HEK293T (cell line): ENCODE data around the gene CPA2.
"Not testable (repeated sequence)": the region's sequence is repeated elsewhere in the genome, so short reads cannot be mapped to it uniquely, and the experiment has no call there.

Experiments used
- CTCF ChIA-PET: fragments of 350-600 bp; formaldehyde crosslinking; extraction: SDS; loops from one replicate; lab custom pipeline; 2021; ENCODE audit warnings: antibody characterized with exemption, inconsistent platforms; lab: Yijun Ruan, JAX
- POLR2A ChIA-PET: fragments of 350-600 bp; formaldehyde crosslinking; extraction: SDS; loops from one replicate; lab custom pipeline; 2020; ENCODE audit warnings: antibody characterized with exemption, inconsistent platforms; lab: Yijun Ruan, JAX
- DNase-seq: peaks from one replicate; pipeline ENCODE4 v3.0.0; 2012; ENCODE audit warnings: mixed read lengths; ENCODE audit errors: extremely low spot score
- ARNT ChIP-seq: fragments of 450-650 bp; IDR thresholded peaks from 2 replicates; pipeline ENCODE4 v1.6.1; 2017; ENCODE audit warnings: mild to moderate bottlenecking
- BHLHE40 ChIP-seq: fragments of 450-650 bp; IDR thresholded peaks from 2 replicates; pipeline ENCODE4 v1.6.1; 2016; ENCODE audit warnings: mild to moderate bottlenecking, moderate library complexity, borderline replicate concordance
- CTBP1 ChIP-seq: fragments of 450-650 bp; IDR thresholded peaks from 2 replicates; pipeline ENCODE4 v1.6.1; 2016; ENCODE audit warnings: borderline replicate concordance
- ELF4 ChIP-seq: fragments of 450-650 bp; IDR thresholded peaks from 2 replicates; pipeline ENCODE4 v1.6.1; 2017; ENCODE audit warnings: antibody characterized with exemption
- FOXA1 ChIP-seq: fragments of 450-650 bp; IDR thresholded peaks from 2 replicates; pipeline ENCODE4 v1.6.1; 2016; ENCODE audit warnings: mild to moderate bottlenecking
- FOXK2 ChIP-seq: fragments of 450-650 bp; IDR thresholded peaks from 2 replicates; pipeline ENCODE4 v1.6.1; 2016; ENCODE audit warnings: mild to moderate bottlenecking
- FOXM1 ChIP-seq: fragments of 450-650 bp; IDR thresholded peaks from 2 replicates; pipeline ENCODE4 v1.6.1; 2017; ENCODE audit warnings: mild to moderate bottlenecking, borderline replicate concordance
- HDGF ChIP-seq: fragments of 450-650 bp; IDR thresholded peaks from 2 replicates; pipeline ENCODE4 v1.6.1; 2017; ENCODE audit warnings: antibody characterized with exemption, borderline replicate concordance
- L3MBTL2 ChIP-seq: fragments of 450-650 bp; conservative IDR thresholded peaks from 2 replicates; pipeline ENCODE4 v1.6.1; 2016; ENCODE audit warnings: mild to moderate bottlenecking
- LEF1 ChIP-seq: fragments of 450-650 bp; IDR thresholded peaks from 2 replicates; pipeline ENCODE4 v1.6.1; 2017; ENCODE audit warnings: mild to moderate bottlenecking, borderline replicate concordance
- NFRKB ChIP-seq: fragments of 450-650 bp; IDR thresholded peaks from 2 replicates; pipeline ENCODE4 v1.6.1; 2016; ENCODE audit warnings: mild to moderate bottlenecking, moderate library complexity
- SP1 ChIP-seq: fragments of 450-650 bp; IDR thresholded peaks from 2 replicates; pipeline ENCODE4 v1.6.1; 2017
- SUZ12 ChIP-seq: fragments of 450-650 bp; IDR thresholded peaks from 2 replicates; pipeline ENCODE4 v1.6.1; 2016; ENCODE audit warnings: mild to moderate bottlenecking
- TARDBP ChIP-seq: fragments of 450-650 bp; IDR thresholded peaks from 2 replicates; pipeline ENCODE4 v1.6.1; 2016
- ZNF384 ChIP-seq: fragments of 450-650 bp; IDR thresholded peaks from 2 replicates; pipeline ENCODE4 v1.6.1; 2016
- TF ChIP-seq, protein P1 (sequence below): fragments of 450-650 bp; IDR thresholded peaks from 2 replicates; pipeline ENCODE4 v1.6.1; 2016

CPA2 gene

GRCh38 chr7:130309986-130310385, 43.3 kb downstream of the CPA2 start:
- TF ChIP-seq HDGF: no peak
- TF ChIP-seq ARNT: no peak
- TF ChIP-seq, protein P1, sequence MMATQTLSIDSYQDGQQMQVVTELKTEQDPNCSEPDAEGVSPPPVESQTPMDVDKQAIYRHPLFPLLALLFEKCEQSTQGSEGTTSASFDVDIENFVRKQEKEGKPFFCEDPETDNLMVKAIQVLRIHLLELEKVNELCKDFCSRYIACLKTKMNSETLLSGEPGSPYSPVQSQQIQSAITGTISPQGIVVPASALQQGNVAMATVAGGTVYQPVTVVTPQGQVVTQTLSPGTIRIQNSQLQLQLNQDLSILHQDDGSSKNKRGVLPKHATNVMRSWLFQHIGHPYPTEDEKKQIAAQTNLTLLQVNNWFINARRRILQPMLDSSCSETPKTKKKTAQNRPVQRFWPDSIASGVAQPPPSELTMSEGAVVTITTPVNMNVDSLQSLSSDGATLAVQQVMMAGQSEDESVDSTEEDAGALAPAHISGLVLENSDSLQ: no peak
- TF ChIP-seq ELF4: no peak
- no peak for TF ChIP-seq ZNF384
- no peak for TF ChIP-seq L3MBTL2
- no peak for TF ChIP-seq TARDBP
- TF ChIP-seq LEF1: no peak
- TF ChIP-seq FOXK2: no peak
- DNase-seq: no peak
- ChIA-PET POLR2A (no interaction called here), CTCF (no interaction called here)

DNA sequence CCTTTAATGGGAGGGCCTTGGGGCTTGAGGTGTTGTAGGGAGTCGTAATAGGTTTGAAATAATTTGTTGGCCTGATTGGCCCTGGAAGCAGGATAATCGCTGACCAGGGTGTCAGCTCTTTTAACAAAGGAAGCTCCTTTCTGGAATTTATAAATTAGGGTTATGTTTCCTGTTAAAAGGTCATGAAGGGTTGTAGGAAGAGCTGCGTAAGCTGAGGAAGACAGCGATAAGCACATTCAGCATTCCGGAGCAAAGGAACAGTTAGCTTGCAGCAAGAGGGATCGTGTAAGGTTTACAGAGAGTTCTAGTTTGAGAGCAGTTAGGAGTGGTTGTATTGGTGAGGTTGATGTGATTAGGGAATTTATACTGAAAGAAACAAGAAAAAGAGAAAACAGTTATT, 47.6 kb downstream of the CPA2 start:
- ChIA-PET POLR2A (no interaction called here), CTCF (no interaction called here)
- DNase-seq: no peak
- no peak for TF ChIP-seq ZNF384
- no peak for TF ChIP-seq ARNT
- no peak for TF ChIP-seq SUZ12
- TF ChIP-seq HDGF: no peak
- TF ChIP-seq TARDBP: no peak
- no peak for TF ChIP-seq SP1
- TF ChIP-seq NFRKB: no peak
- TF ChIP-seq FOXA1: no peak
- no peak for TF ChIP-seq FOXK2
- TF ChIP-seq L3MBTL2: no peak
- no peak for TF ChIP-seq CTBP1
- TF ChIP-seq BHLHE40: no peak
- no peak for TF ChIP-seq ELF4
- TF ChIP-seq LEF1: no peak
- TF ChIP-seq, protein P1: no peak
- no peak for TF ChIP-seq FOXM1

DNA sequence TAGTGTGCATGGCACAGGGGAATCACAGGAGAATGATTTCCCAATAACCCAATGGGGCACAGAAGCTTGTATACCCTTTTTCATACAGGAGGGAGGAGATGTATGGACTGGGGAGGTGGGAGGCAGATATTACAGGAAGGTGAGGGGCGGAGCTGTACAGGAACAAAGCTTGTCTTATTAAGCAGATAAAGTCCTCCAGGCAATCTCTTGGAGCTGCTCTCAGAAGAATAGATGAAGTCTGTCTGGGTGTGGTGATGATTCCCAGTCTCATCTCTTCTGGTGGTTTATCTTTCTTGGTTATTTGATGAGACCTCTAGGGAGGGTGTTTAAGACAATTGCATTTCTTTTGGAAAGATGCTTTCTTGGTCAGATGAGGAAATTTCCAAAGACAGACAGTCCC, 52.9 kb downstream of the CPA2 start:
- TF ChIP-seq ZNF384: no peak
- no peak for TF ChIP-seq FOXM1
- TF ChIP-seq ELF4: no peak
- TF ChIP-seq, protein P1: no peak
- TF ChIP-seq FOXK2: no peak
- no peak for TF ChIP-seq LEF1
- TF ChIP-seq NFRKB: no peak
- TF ChIP-seq L3MBTL2: no peak
- no peak for TF ChIP-seq FOXA1
- TF ChIP-seq ARNT: no peak
- no peak for TF ChIP-seq CTBP1
- TF ChIP-seq BHLHE40: no peak
- TF ChIP-seq SP1: no peak
- TF ChIP-seq TARDBP: no peak
- no peak for TF ChIP-seq SUZ12
- no peak for TF ChIP-seq HDGF
- ChIA-PET POLR2A (no interaction called here), CTCF (no interaction called here)
- DNase-seq: no peak

GRCh38 chr7:130321542-130322229, 55.0 kb downstream of the CPA2 start:
- CTCF ChIA-PET, DNase-seq: not testable (repeated sequence)
- POLR2A ChIA-PET: interaction anchor here (1.0 kb wide), 1 partner anchor 10 kb away, joined by 4 read pairs; no protein-coding TSS in a partner anchor

GRCh38 chr7:130322615-130323014, 56.0 kb downstream of the CPA2 start:
- TF ChIP-seq BHLHE40: no peak
- no peak for TF ChIP-seq FOXA1
- TF ChIP-seq SP1: no peak
- TF ChIP-seq ELF4: no peak
- TF ChIP-seq L3MBTL2: no peak
- TF ChIP-seq SUZ12: no peak
- ChIA-PET POLR2A (no interaction called here), CTCF (no interaction called here)
- DNase-seq: no peak

DNA sequence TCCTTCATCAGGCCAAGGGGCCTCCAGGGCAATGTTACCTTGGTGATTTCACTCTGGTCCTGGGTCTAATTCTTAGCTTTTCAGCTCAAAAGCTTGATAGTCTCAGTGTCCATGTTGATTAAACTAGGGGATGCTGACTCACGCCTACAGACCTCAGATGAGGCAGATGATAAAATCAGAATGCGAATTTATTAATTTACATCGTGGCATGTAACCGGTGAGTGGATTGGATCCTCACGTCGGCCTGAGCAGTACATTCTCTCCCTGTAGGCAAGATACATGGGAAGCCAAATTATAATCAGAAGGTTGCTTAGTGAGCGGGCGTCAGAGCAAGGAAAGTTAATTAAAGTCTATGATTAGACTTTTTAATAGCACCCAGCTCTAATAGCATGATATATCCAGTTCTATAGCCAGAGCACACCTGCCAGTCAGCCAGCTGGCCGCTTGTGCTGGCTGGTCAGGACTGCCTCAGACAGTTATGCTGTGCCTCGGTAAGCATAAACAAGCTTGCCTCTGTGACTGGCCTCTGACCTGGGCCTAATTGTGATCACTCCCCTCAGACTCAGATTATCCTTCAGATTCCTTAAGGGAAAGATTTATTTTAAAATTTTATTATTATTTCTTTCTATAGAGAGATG, 57.8 kb downstream of the CPA2 start:
- ChIA-PET CTCF (no interaction called here), POLR2A (no interaction called here)
- no peak for TF ChIP-seq CTBP1
- no peak for TF ChIP-seq SP1
- no peak for TF ChIP-seq LEF1
- TF ChIP-seq L3MBTL2: no peak
- TF ChIP-seq ARNT: no peak
- no peak for TF ChIP-seq BHLHE40
- TF ChIP-seq HDGF: no peak
- no peak for TF ChIP-seq NFRKB
- no peak for TF ChIP-seq FOXM1
- TF ChIP-seq FOXA1: no peak
- TF ChIP-seq, protein P1: no peak
- no peak for TF ChIP-seq ELF4
- TF ChIP-seq ZNF384: no peak
- TF ChIP-seq SUZ12: no peak
- no peak for DNase-seq
